ENCODE measurements around the gene NUAK1.

The NUAK1 gene

GRCh38 chr12:106130474-106131113, 8.2 kb downstream of the NUAK1 start:
- DNase-seq (ENCODE audit: low read depth): no peak

- no peak for DNase-seq (ENCODE audit: low read depth)
Measured at GRCh38 chr12:106128585-106129328, 10.0 kb downstream of the NUAK1 start.

DNA sequence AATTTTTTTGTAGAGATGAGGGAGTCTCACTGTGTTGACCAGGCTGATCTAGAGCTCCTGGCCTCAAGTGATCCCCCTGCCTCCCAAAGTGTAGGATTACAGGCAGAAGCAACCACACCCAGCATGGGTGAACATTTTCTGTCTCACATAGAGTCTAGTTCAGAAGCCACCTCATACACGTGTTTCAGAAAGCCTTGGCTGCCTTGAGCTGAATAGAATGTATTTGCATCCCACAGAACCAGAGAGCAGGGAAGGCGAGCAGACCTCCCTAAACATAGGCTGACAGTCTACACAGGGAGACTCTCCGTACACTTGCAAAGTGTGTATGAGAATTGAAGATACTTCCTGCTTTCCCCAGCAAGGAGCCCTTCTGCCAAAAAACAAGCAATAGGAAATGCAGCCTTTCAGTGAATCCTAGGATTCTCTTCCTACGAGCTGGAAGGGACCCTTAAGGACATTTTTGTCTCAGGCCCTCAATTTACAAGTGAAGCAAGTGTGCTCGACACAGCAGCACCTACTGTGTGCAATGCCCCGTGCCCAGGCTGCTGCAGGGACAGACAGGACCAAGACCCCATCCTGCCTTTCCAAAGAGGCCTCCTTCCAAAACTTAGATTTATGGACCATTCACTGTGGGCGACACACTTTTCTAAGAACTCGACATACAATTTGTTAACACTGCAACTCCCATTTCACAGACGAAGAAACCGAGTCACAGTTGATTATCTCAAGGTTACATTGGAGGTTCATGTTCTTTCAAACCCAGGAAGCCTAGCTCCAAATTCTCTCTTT, 11.2 kb downstream of the NUAK1 start:
- DNase-seq (ENCODE audit: low read depth): no peak

- no peak for DNase-seq (ENCODE audit: low read depth)
Measured at GRCh38 chr12:106126441-106127337, 12.1 kb downstream of the NUAK1 start.

- no peak for DNase-seq (ENCODE audit: low read depth)
Measured at GRCh38 chr12:106125351-106126095, 13.2 kb downstream of the NUAK1 start.

DNA sequence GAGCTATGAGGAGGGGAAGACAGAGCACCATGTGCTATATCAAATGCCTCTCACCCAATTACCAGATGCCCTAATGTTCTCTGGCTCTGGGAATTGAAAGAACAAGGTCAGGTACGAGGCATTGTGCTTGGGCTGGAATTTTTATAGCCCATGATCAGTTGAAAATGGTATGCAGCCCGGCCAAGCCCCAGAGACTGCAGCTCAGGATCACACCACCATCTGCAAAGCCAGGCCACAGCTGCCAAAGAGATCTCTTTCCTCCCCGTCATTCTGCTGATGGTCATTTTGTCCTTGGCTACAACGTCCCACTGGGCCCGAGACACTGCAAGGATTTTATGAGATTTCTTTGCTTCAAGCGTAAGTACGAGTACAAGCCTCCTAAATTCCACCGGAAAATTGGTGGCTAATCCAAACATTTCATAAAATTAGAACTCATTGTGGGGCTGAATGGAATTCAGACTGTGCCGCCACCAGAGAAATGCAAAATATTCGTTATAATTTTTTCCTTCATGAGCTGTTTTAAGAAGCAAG, 15.1 kb downstream of the NUAK1 start:
- no peak for DNase-seq (ENCODE audit: low read depth)

- no peak for DNase-seq (ENCODE audit: low read depth)
Measured at GRCh38 chr12:106123110-106123509, 15.6 kb downstream of the NUAK1 start.

GRCh38 chr12:106122004-106122403, 16.8 kb downstream of the NUAK1 start:
- DNase-seq (ENCODE audit: low read depth): no peak

DNA sequence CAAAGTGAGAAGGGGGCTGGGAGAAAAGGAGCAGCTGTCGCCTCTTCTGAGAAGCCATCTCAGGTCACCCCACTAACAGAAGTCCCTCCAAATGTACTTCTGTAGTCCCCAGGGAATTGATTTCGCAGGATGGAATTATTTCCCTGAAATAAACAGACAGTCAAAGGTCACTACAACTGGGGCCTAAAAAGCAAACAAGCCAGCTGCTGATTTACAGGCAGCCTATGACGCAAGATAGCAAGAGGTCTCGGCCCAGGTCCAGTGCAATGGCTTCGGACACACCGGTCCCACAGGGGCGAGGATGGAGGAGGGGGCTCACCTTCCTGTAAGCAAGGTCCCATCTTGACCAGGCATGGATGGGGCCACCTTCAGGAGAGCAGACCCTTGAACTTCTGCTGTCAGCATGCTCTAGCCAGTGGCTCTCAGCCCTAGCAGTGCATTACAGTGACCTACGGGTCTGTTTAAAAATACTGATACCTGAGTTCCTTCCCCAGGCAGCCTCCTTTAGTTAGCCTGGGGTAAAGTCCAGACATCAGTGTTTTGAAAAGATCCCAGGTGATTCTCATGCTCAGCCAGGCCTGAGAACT, 18.1 kb downstream of the NUAK1 start:
- no peak for DNase-seq (ENCODE audit: low read depth)

GRCh38 chr12:106119301-106119700, 19.5 kb downstream of the NUAK1 start:
- no peak for DNase-seq (ENCODE audit: low read depth)

- no peak for DNase-seq (ENCODE audit: low read depth)
Measured at GRCh38 chr12:106118381-106119130, 20.2 kb downstream of the NUAK1 start.

DNA sequence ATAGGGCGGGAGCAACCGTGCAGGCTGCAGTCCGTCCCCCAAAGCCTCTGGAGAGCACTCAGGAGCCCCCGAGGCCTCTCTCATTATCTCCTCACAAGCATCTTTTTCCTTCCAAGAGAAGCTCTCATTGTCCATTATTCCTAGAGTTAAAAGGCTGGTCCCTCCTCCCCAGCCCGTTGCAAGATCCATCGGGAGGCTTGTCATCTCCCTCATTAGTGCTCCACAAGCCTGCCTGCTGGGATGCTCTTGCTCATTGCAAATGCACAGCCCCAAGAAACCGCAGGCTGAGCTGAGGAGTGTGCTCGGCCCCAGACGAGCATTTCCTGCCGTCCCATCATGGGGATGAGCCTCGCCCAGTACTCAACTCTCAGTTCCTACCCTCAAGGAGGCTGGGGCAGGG, 23.3 kb downstream of the NUAK1 start:
- no peak for DNase-seq (ENCODE audit: low read depth)

GRCh38 chr12:106114447-106115068, 24.2 kb downstream of the NUAK1 start:
- no peak for DNase-seq (ENCODE audit: low read depth)

- no peak for DNase-seq (ENCODE audit: low read depth)
Measured at GRCh38 chr12:106113824-106114446, 24.8 kb downstream of the NUAK1 start.

DNA sequence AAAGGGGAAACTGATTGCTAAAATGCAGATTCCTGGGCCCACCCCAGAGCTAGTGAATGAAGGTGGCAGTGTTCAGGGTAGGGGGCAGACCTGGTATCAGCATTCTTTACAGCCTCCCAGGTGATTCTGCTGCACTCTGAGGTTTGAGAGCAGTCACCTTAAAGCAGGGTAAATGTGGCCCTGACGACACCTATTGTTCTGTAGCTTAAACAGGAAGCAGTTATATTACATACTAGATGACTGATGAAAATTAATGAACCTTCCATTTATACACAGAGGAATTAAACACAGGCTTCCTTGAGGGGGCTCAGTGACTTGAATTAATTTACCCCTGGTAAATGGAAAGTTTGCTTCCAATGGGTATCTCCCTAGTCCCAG, 25.3 kb downstream of the NUAK1 start:
- no peak for DNase-seq (ENCODE audit: low read depth)

DNA sequence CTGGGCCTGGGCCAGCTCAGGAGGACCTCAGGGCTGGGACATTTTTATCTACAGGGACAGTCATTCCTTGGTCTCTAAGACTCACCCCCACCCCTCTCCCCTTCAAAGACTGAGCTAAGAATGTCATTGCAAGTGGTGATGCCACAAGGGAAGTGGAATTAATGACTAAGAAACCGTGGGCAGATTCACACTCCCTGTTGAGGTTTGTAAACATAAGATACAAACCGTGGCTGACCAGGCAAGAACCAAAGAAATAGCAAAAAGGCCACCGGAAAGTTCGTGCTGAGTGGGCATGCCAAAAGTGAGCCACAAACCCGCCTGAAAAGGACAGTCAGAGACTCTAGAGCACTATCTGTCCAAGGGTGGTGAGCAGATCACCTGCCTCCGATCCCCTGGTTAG, 25.7 kb downstream of the NUAK1 start:
- DNase-seq (ENCODE audit: low read depth): no peak

- DNase-seq (ENCODE audit: low read depth): no peak
Measured at GRCh38 chr12:106112145-106112821, 26.5 kb downstream of the NUAK1 start.

DNA sequence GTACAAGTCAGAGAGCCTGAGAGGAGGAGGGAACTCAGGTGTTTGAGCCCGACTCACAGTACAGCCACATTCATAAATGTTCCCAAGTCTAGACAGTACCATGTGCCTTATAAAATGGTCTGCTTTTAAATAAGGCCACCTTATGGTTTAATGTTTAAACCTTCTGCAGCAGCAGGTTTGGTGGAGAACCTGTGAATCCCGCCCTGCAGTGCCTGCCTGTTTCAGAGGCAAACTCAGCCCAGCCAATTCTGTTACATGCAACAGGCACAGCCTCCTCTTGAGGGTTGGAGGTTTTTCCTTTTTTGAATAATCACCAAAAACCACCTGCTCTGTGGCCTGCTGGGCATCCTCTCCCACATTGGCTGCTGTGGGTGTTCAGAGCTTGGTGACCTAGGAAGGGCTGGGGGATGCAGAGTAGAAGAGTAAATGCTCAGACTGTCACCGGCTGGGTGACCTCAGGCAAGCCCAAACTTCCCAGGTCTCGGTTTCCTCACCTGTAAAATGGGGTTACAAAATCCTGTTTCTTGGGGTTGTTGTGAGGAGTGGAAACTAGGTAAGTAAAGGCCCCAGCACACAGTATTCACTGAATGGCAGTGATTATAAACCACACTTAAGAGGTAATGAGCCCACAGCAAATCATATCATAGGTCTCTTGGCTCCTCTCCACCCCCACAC, 28.0 kb downstream of the NUAK1 start:
- DNase-seq (ENCODE audit: low read depth): no peak
